Karpas-422 (cell line): Measurements from ENCODE around the gene CAB39. TPM values are rescaled to one million over a fixed set of nuclear protein-coding genes. Genes with fewer than 3 reads are reported as not detected.

Experiments
- DNase-seq: peaks from one replicate; pipeline ENCODE4 v3.0.0-alpha.2; 2015
- H2AFZ ChIP-seq: fragments of 200-600 bp; sonication (generic); 2 replicates; pipeline ENCODE4 v1.6.1; 2014; ENCODE audit warnings: antibody characterized with exemption, low read length, mixed read lengths
- H3K27ac ChIP-seq: fragments of 200-600 bp; sonication (generic); 2 replicates; pipeline ENCODE4 v1.5.1; 2014; ENCODE audit warnings: mild to moderate bottlenecking, low read length, moderate library complexity
- H3K27me3 ChIP-seq: fragments of 200-600 bp; sonication (generic); 2 replicates; pipeline ENCODE4 v1.6.1; 2014; ENCODE audit warnings: low read length, mixed read lengths
- H3K36me3 ChIP-seq: fragments of 200-600 bp; sonication (generic); 2 replicates; pipeline ENCODE4 v1.6.1; 2014; ENCODE audit warnings: low read length, mixed read lengths; ENCODE audit not compliant: insufficient read depth
- H3K4me1 ChIP-seq: fragments of 200-600 bp; sonication (generic); 2 replicates; pipeline ENCODE4 v1.6.1; 2014; ENCODE audit warnings: mild to moderate bottlenecking, low read length, mixed read lengths
- H3K4me2 ChIP-seq: fragments of 200-600 bp; sonication (generic); 2 replicates; pipeline ENCODE4 v1.6.1; 2014; ENCODE audit warnings: low read length, low read depth, mild to moderate bottlenecking; ENCODE audit not compliant: poor library complexity, severe bottlenecking
- H3K4me3 ChIP-seq: fragments of 200-600 bp; sonication (generic); 2 replicates; pipeline ENCODE4 v1.5.1; 2014; ENCODE audit warnings: mild to moderate bottlenecking, antibody characterized with exemption, low read length, mixed read lengths
- H3K79me2 ChIP-seq: fragments of 200-600 bp; sonication (generic); 2 replicates; pipeline ENCODE4 v1.6.1; 2014; ENCODE audit warnings: mild to moderate bottlenecking, low read length, mixed read lengths
- H3K9ac ChIP-seq: fragments of 200-600 bp; sonication (generic); 2 replicates; pipeline ENCODE4 v1.6.0; 2014; ENCODE audit warnings: low read length
- H3K9me2 ChIP-seq: fragments of 200-600 bp; sonication (generic), shearing (Covaris generic); replicated peaks from 2 replicates; pipeline ENCODE4 v1.6.0; 2014; ENCODE audit warnings: mild to moderate bottlenecking, low read length, moderate library complexity; ENCODE audit not compliant: insufficient read depth
- H3K9me3 ChIP-seq: fragments of 300-700, 200-600 bp; sonication (generic); 2 replicates; pipeline ENCODE4 v1.6.1; 2014; ENCODE audit warnings: low read length, mixed read lengths
- H4K20me1 ChIP-seq: fragments of 200-600 bp; sonication (generic); 2 replicates; pipeline ENCODE4 v1.6.1; 2014; ENCODE audit warnings: mild to moderate bottlenecking, antibody characterized with exemption, low read length, low read depth; ENCODE audit not compliant: insufficient read depth
- total RNA-seq: library from RNA; depleted of rRNA; stranded (reverse); fragments of >200 nt; shearing (Covaris generic); gene quantifications from 2 replicates; pipeline ENCODE4 v1.2.3, GENCODE V29; 2014; ENCODE audit warnings: low replicate concordance

Gene CAB39
- total RNA-seq, 1 experiment from 2014 or later, result 89.3 TPM

GRCh38 chr2:230798769-230799399, 86.2 kb downstream of the CAB39 start:
- Histone ChIP-seq H4K20me1 (no peaks in the 10 kb centered on the region), H3K27ac (no peak overlapping the region), H3K4me3 (no peak overlapping the region), H3K9me2 (no peaks in the 10 kb centered on the region), H3K4me2 (no peak overlapping the region), H3K36me3 (peaks cover 17% of the 10 kb centered on the region; the same call in 1 of the 2 replicates), H3K4me1 (peaks cover 25% of the 10 kb centered on the region), H3K27me3 (no peaks in the 10 kb centered on the region), H2AFZ (no peak overlapping the region), H3K79me2 (peaks cover 53% of the 10 kb centered on the region), H3K9ac (no peak overlapping the region), H3K9me3 (no peaks in the 10 kb centered on the region)
- peak; percentile 81 for DNase-seq

- Histone ChIP-seq H3K4me2 (no peak overlapping the region), H3K4me3 (no peak overlapping the region), H3K79me2 (peaks cover 5% of the 10 kb centered on the region; the same call in 1 of the 2 replicates), H3K27ac (no peak overlapping the region), H3K27me3 (no peaks in the 10 kb centered on the region), H3K9me3 (no peaks in the 10 kb centered on the region), H3K36me3 (peaks cover 5% of the 10 kb centered on the region; the same call in 1 of the 2 replicates), H2AFZ (no peak overlapping the region), H4K20me1 (no peaks in the 10 kb centered on the region), H3K9me2 (no peaks in the 10 kb centered on the region), H3K4me1 (no peaks in the 10 kb centered on the region), H3K9ac (no peak overlapping the region)
- DNase-seq, result no peak
These were observed 92.8 kb downstream of the CAB39 start for GRCh38 chr2:230805353-230806017.

GRCh38 chr2:230807729-230808128, 95.1 kb downstream of the CAB39 start:
- no peak overlapping the region for H3K4me3 ChIP-seq
- no peaks in the 10 kb centered on the region for H3K9me2 ChIP-seq
- H3K36me3 ChIP-seq, result peaks cover 6% of the 10 kb centered on the region; the same call in 1 of the 2 replicates
- no peak overlapping the region for H2AFZ ChIP-seq
- H3K9ac ChIP-seq, result no peak overlapping the region
- H3K27ac ChIP-seq, result no peak overlapping the region
- H3K9me3 ChIP-seq, result no peaks in the 10 kb centered on the region
- H3K79me2 ChIP-seq, result no peaks in the 10 kb centered on the region
- no peak overlapping the region for H3K4me2 ChIP-seq
- H3K4me1 ChIP-seq, result no peaks in the 10 kb centered on the region
- H3K27me3 ChIP-seq, result no peaks in the 10 kb centered on the region
- H4K20me1 ChIP-seq, result no peaks in the 10 kb centered on the region
- no peak for DNase-seq

GRCh38 chr2:230809015-230809414, 96.4 kb downstream of the CAB39 start:
- Histone ChIP-seq H2AFZ (no peak overlapping the region), H3K36me3 (peaks cover 6% of the 10 kb centered on the region; the same call in 1 of the 2 replicates), H3K27me3 (no peaks in the 10 kb centered on the region), H3K27ac (no peak overlapping the region), H3K9me3 (no peaks in the 10 kb centered on the region), H3K4me1 (no peaks in the 10 kb centered on the region), H3K4me3 (no peak overlapping the region), H3K9ac (no peak overlapping the region), H4K20me1 (no peaks in the 10 kb centered on the region), H3K4me2 (no peak overlapping the region), H3K9me2 (no peaks in the 10 kb centered on the region), H3K79me2 (no peaks in the 10 kb centered on the region)
- DNase-seq, result no peak

GRCh38 chr2:230809677-230810251, 97.1 kb downstream of the CAB39 start:
- H3K4me3 ChIP-seq, result no peak overlapping the region
- no peak for DNase-seq
- H3K27me3 ChIP-seq, result no peaks in the 10 kb centered on the region
- no peaks in the 10 kb centered on the region for H3K79me2 ChIP-seq
- no peak overlapping the region for H3K9ac ChIP-seq
- H3K4me1 ChIP-seq, result no peaks in the 10 kb centered on the region
- peaks cover 6% of the 10 kb centered on the region; the same call in 1 of the 2 replicates for H3K36me3 ChIP-seq
- H3K27ac ChIP-seq, result no peak overlapping the region
- H3K4me2 ChIP-seq, result no peak overlapping the region
- no peak overlapping the region for H2AFZ ChIP-seq
- no peaks in the 10 kb centered on the region for H3K9me2 ChIP-seq
- no peaks in the 10 kb centered on the region for H3K9me3 ChIP-seq
- H4K20me1 ChIP-seq, result no peaks in the 10 kb centered on the region

GRCh38 chr2:230811508-230811907, 98.9 kb downstream of the CAB39 start:
- H3K27ac ChIP-seq, result no peak overlapping the region
- H3K9me3 ChIP-seq, result no peaks in the 10 kb centered on the region
- no peaks in the 10 kb centered on the region for H3K4me1 ChIP-seq
- no peaks in the 10 kb centered on the region for H4K20me1 ChIP-seq
- H3K9me2 ChIP-seq, result no peaks in the 10 kb centered on the region
- no peak for DNase-seq
- no peak overlapping the region for H2AFZ ChIP-seq
- H3K36me3 ChIP-seq, result peaks cover 12% of the 10 kb centered on the region; the same call in 1 of the 2 replicates
- no peak overlapping the region for H3K9ac ChIP-seq
- no peaks in the 10 kb centered on the region for H3K79me2 ChIP-seq
- no peaks in the 10 kb centered on the region for H3K27me3 ChIP-seq
- no peak overlapping the region for H3K4me2 ChIP-seq
- H3K4me3 ChIP-seq, result no peak overlapping the region

- Histone ChIP-seq H4K20me1 (no peaks in the 10 kb centered on the region), H3K9me2 (no peaks in the 10 kb centered on the region)
These were observed 99.4 kb downstream of the CAB39 start for GRCh38 chr2:230812033-230812432.

GRCh38 chr2:230814616-230815015, 102.0 kb downstream of the CAB39 start:
- Histone ChIP-seq H3K9me3 (no peaks in the 10 kb centered on the region), H3K36me3 (peaks cover 16% of the 10 kb centered on the region; the same call in 1 of the 2 replicates), H3K4me3 (no peak overlapping the region), H3K4me1 (no peaks in the 10 kb centered on the region), H3K27me3 (no peaks in the 10 kb centered on the region), H2AFZ (no peak overlapping the region), H3K4me2 (no peak overlapping the region), H3K9me2 (no peaks in the 10 kb centered on the region), H3K79me2 (no peaks in the 10 kb centered on the region), H3K9ac (no peak overlapping the region), H4K20me1 (no peaks in the 10 kb centered on the region), H3K27ac (no peak overlapping the region)
- DNase-seq, result peak; percentile 63

More at GRCh38 chr2:230812033-230812432, 99.4 kb downstream of the CAB39 start:
- no peak overlapping the region for H3K9ac ChIP-seq
- H3K4me3 ChIP-seq, result no peak overlapping the region
- H3K27ac ChIP-seq, result no peak overlapping the region
- no peak overlapping the region for H2AFZ ChIP-seq
- no peaks in the 10 kb centered on the region for H3K9me3 ChIP-seq
- no peaks in the 10 kb centered on the region for H3K79me2 ChIP-seq
- DNase-seq, result no peak
- H3K4me2 ChIP-seq, result no peak overlapping the region
- H3K36me3 ChIP-seq, result peaks cover 16% of the 10 kb centered on the region; the same call in 1 of the 2 replicates
- no peaks in the 10 kb centered on the region for H3K4me1 ChIP-seq
- H3K27me3 ChIP-seq, result no peaks in the 10 kb centered on the region
